Measurements from ENCODE around the gene PPP2R2D. TPM values are rescaled to one million over a fixed set of nuclear protein-coding genes. Genes with fewer than 3 reads are reported as not detected.

The PPP2R2D gene
- total and polyA plus RNA-seq, 7 donors: 18.4 to 44.0 (median 23.8) TPM

- TF ChIP-seq CTCF (IDR thresholded peaks at IDR 0.05) (no peak), EP300 (IDR thresholded peaks at IDR 0.05) (no peak), POLR2AphosphoS5 (IDR thresholded peaks at IDR 0.05) (no peak), POLR2A (IDR thresholded peaks at IDR 0.05) (no peak)
- peaks cover 0 to 16% (median 10%) of the 10 kb centered on the region in 4 donors for H3K4me1 ChIP-seq
- H3K4me3 ChIP-seq: no peak overlapping the region
- 87 to 92% methylated on average over 4 of the region's 4 CpGs for WGBS, 2 donors
- DNase-seq: no peak
- peaks cover 0 to 8% (median 0%) of the 10 kb centered on the region in 4 donors for H3K9me3 ChIP-seq
- H3K27ac ChIP-seq: no peak overlapping the region
- intact Hi-C loops (cut with DNase I): no loop called here
- no peaks in the 10 kb centered on the region for H3K36me3 ChIP-seq
- H3K27me3 ChIP-seq: no peaks in the 10 kb centered on the region
Observed at GRCh38 chr10:132006966-132007365, 106.2 kb downstream of the PPP2R2D start.

GRCh38 chr10:132007681-132008080, 106.9 kb downstream of the PPP2R2D start:
- TF ChIP-seq POLR2AphosphoS5 (IDR thresholded peaks at IDR 0.05): no peak
- no peak for TF ChIP-seq POLR2A (IDR thresholded peaks at IDR 0.05)
- no peak for TF ChIP-seq EP300 (IDR thresholded peaks at IDR 0.05)
- TF ChIP-seq CTCF (IDR thresholded peaks at IDR 0.05): no peak
- Histone ChIP-seq H3K9me3 (peaks cover 0 to 8% (median 0%) of the 10 kb centered on the region in 4 donors), H3K36me3 (no peaks in the 10 kb centered on the region), H3K4me3 (no peak overlapping the region), H3K4me1 (peaks cover 0 to 17% (median 11%) of the 10 kb centered on the region in 4 donors), H3K27ac (no peak overlapping the region), H3K27me3 (no peaks in the 10 kb centered on the region)
- intact Hi-C loops (cut with DNase I): no loop called here
- WGBS, 2 donors: 92 to 93% methylated on average over 10 of the region's 10 CpGs
- DNase-seq: no peak

Other genes starting within 250 kb of the PPP2R2D start
- 100 to 1,000 TPM in 2 of 4 donors, 10 to 100 TPM in 2; 55.9 to 125 (median 95.4) TPM for gene BNIP3, start 80.9 kb downstream of the PPP2R2D start, total RNA-seq
- gene BNIP3, start 80.9 kb downstream of the PPP2R2D start, polyA plus RNA-seq: 10 to 100 TPM in 2 of 3 donors, 1 to 10 TPM in 1; 3.9 to 11.7 (median 10.8) TPM
- 1 to 10 TPM in 2 of 4 donors, under 1 TPM in 2; 0.49 to 3.0 (median 0.97) TPM for gene JAKMIP3, start 164.9 kb downstream of the PPP2R2D start, total RNA-seq
- gene JAKMIP3, start 164.9 kb downstream of the PPP2R2D start, polyA plus RNA-seq: under 1 TPM in 1 of 3 donors, not detected in 2; 0.22 TPM